GM12872 (cell line): ENCODE measurements around the gene ZNF536.

ENCODE experiments used
- CTCF ChIP-seq: IDR thresholded peaks from 3 replicates; pipeline ENCODE4 v1.5.1; 2011; ENCODE audit warnings: low read depth, mild to moderate bottlenecking, low read length, moderate library complexity; ENCODE audit not compliant: insufficient read depth

Gene ZNF536

GRCh38 chr19:30566681-30567420 lies 194.7 kb downstream of the ZNF536 start:
- no peak for TF ChIP-seq CTCF

GRCh38 chr19:30567536-30568232 lies 195.5 kb downstream of the ZNF536 start:
- TF ChIP-seq CTCF, result no peak

GRCh38 chr19:30570194-30570593 lies 198.0 kb downstream of the ZNF536 start:
- no peak for TF ChIP-seq CTCF

- no peak for TF ChIP-seq CTCF
Observed at GRCh38 chr19:30577551-30578105, 205.4 kb downstream of the ZNF536 start.

GRCh38 chr19:30579419-30579818 lies 207.2 kb downstream of the ZNF536 start:
- no peak for TF ChIP-seq CTCF

- no peak for TF ChIP-seq CTCF
Observed at GRCh38 chr19:30580673-30581072, 208.5 kb downstream of the ZNF536 start.

GRCh38 chr19:30584090-30584489 lies 211.9 kb downstream of the ZNF536 start:
- no peak for TF ChIP-seq CTCF
